Cardiac fibroblast (primary cell): Measurements from ENCODE around the gene ABCC8.

Experiments used
- DNase-seq, 2 donors: peaks; one replicate each; pipeline versions ENCODE4 v3.0.0 to v3.0.0-alpha.2; 2010; ENCODE audit warnings: low read depth in 2 of 2
- H3K4me3 ChIP-seq, 2 donors: replicated peaks in 1 of 2; 1 replicate in 1 of 2; 2 replicates in 1 of 2; pipeline ENCODE4 v1.5.1; 2011; ENCODE audit warnings: low read depth in 2 of 2, low read length in 2 of 2, mild to moderate bottlenecking in 2 of 2, moderate library complexity in 1 of 2
- CTCF ChIP-seq: IDR thresholded peaks from one replicate; pipeline ENCODE4 v1.5.1; 2011; ENCODE audit warnings: low read depth, mild to moderate bottlenecking, low read length, inconsistent platforms

ABCC8 gene

GRCh38 chr11:17393472-17393871 lies 83.2 kb downstream of the ABCC8 start:
- TF ChIP-seq CTCF, result no peak
- H3K4me3 ChIP-seq, result no peak overlapping the region
- no peak for DNase-seq

- no peak for TF ChIP-seq CTCF
Measured at GRCh38 chr11:17392872-17393271, 83.8 kb downstream of the ABCC8 start.

GRCh38 chr11:17391493-17392355 lies 84.9 kb downstream of the ABCC8 start:
- H3K4me3 ChIP-seq, result no peak overlapping the region
- TF ChIP-seq CTCF, result no peak
- no peak for DNase-seq

More at GRCh38 chr11:17392872-17393271, 83.8 kb downstream of the ABCC8 start:
- no peak for DNase-seq
- no peak overlapping the region for H3K4me3 ChIP-seq

- DNase-seq, result no peak
- no peak for TF ChIP-seq CTCF
- no peak overlapping the region for H3K4me3 ChIP-seq
Measured at GRCh38 chr11:17389957-17390649, 86.5 kb downstream of the ABCC8 start.

GRCh38 chr11:17389211-17389956 lies 87.3 kb downstream of the ABCC8 start:
- peak overlapping the region; percentile 32 to 33 for H3K4me3 ChIP-seq
- DNase-seq, result peak; percentile 15 to 34
- peak; percentile 33 for TF ChIP-seq CTCF

GRCh38 chr11:17388609-17389210 lies 87.9 kb downstream of the ABCC8 start, which contains the start of gene KCNJ11:
Gene KCNJ11 (minus strand): TSS chr11:17388659. CDS start chr11:17388091, 568 bp downstream.
- no peak for DNase-seq
- TF ChIP-seq CTCF, result no peak
- H3K4me3 ChIP-seq, result peak within 1 kb of the TSS; percentile 32 to 33
